Activated T-helper 1 cell treated with anti-CD3 and anti-CD28 coated beads, Interleukin-12 subunit alpha, Interleukin-12 subunit beta, Interleukin-2, Interleukin-4 antibody, amounts not matched to agents 30 ng/mL and 10 ng/mL and 1 ng/mL, durations not matched to agents 14 hours and 24 hours and 36 hours (primary cell): ENCODE measurements around the gene EHBP1. TPM values are rescaled to one million over a fixed set of nuclear protein-coding genes. Genes with fewer than 3 reads are reported as not detected.

Source experiments
- DNase-seq: peaks from one replicate; pipeline ENCODE4 v3.0.0; 2021; ENCODE audit warnings: low spot score
- H3K27ac Mint-ChIP-seq: one replicate; pipeline ENCODE4 v1.8.0; 2021; ENCODE audit warnings: mild to moderate bottlenecking, mixed read lengths
- H3K27me3 Mint-ChIP-seq: one replicate; pipeline ENCODE4 v1.8.0; 2022; ENCODE audit warnings: mild to moderate bottlenecking, moderate library complexity, mixed read lengths; ENCODE audit not compliant: insufficient read depth
- H3K36me3 Mint-ChIP-seq: one replicate; pipeline ENCODE4 v1.8.0; 2021; ENCODE audit warnings: low read depth, mixed read lengths
- H3K4me1 Mint-ChIP-seq: one replicate; pipeline ENCODE4 v1.8.0; 2021; ENCODE audit warnings: low read depth, mixed read lengths
- H3K4me3 Mint-ChIP-seq: one replicate; pipeline ENCODE4 v1.8.0; 2021; ENCODE audit warnings: mild to moderate bottlenecking, moderate library complexity, mixed read lengths
- H3K9me3 Mint-ChIP-seq: one replicate; pipeline ENCODE4 v1.8.0; 2021; ENCODE audit warnings: mixed read lengths
- intact Hi-C: fragments of 100-400 bp; cut with micrococcal nuclease; formaldehyde crosslinking; loops from one replicate; pipeline ENCODE4 v1.15.1; 2024
- total RNA-seq: library from RNA; stranded (reverse); gene quantifications from 2 replicates; pipeline ENCODE4 v1.2.3, GENCODE V29; 2022

EHBP1 gene
- total RNA-seq, 1 donor from 2014 or later, result 23.7 TPM

DNA sequence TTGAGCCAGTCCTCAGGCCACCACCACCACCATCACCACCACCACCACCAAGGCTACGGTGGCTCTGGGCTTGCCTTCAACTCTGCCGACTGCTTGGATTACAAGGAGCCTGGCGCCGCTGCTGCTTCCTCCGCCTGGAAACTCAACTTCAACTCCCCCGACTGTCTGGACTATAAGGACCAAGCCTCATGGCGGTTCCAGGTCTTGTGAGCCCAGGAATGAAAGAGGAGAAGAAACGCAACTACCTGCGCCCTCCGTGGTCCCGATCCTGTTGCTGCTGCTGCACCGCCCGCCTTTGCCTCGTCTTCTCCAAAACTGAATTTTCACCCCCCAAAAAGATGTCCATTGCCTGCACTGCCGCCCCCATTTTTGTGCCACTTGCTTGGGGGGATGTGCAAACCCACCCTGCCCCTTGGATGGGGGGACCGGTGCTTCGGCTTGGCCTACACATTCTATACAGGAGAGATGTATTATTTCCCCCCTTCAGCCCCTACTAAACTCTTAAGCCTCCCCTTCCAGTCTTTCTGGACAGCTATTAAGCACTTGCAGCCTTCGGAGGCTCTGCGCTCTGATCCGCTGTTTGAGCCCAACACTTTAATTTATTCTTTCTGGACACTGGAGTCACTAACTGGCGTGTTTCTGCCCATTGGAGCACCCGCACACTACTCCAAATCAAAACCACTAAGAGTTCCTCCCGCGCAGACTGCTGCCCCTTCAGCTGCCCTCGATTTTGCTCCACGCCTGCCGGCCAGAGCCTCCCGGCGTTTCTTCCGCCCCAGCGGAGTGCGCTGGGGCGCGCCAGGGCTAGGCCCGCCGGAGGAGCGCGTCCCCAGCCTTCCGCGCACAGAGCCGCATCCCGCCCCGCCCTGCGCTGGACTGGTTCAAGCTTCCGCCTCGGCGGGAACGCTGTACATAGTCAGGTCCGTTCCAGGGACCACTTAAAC, 350.9 kb downstream of the EHBP1 start:
- H3K9me3 Mint-ChIP-seq, result peaks cover 4% of the 10 kb centered on the region
- intact Hi-C loops, result no loop called here
- peaks cover 74% of the 10 kb centered on the region for H3K27me3 Mint-ChIP-seq
- DNase-seq, result no peak
- peaks cover 46% of the 10 kb centered on the region for H3K4me1 Mint-ChIP-seq
- H3K4me3 Mint-ChIP-seq, result peak overlapping the region; percentile 59
- peaks cover 9% of the 10 kb centered on the region for H3K36me3 Mint-ChIP-seq
- H3K27ac Mint-ChIP-seq, result peak overlapping the region; percentile 77

DNA sequence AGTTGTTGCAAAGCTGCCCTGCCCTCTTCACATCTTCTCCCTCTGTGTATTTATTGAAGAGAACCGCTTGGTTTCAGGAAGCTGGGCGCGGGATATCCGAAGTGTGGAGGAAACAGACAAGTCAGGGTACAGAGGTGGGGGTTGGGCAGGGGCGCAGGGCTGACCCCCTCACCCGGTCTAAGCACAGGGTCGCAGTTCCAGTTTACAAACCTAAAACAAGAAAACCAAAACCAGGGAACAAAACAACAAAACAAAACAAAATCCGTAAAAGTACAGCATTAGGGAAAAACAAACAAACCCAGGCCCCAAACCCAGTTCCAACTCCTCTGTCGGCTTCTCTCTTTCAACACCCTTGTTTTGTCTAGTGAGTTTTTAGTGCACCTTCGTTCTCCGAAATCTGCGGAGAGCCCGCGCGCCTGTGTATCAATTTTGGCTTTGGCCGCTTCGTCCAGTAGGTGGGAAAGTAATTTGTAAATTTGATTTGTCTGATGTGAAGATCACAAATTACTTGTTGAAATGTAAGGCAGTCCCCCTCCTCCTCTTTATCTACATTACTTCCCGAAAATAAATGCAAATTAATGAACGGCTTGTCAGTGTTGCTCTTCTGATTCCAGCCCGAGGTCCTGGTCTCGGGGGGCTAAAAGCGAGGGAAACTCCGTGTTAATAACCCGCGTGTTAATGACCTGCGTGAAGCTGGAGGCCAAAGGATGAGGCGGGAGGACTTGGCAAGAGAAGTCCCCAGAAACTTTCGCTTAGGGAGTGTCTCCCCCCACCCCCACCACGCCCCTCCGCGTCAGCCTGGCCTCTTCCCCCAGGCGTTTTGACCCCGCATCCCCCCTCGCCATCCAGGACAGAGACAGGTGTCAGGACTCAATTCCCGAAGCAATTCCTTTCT, 352.0 kb downstream of the EHBP1 start:
- intact Hi-C loops, result no loop called here
- Mint-ChIP-seq H3K4me3 (peak overlapping the region; percentile 61), H3K27me3 (peaks cover 79% of the 10 kb centered on the region), H3K4me1 (peaks cover 46% of the 10 kb centered on the region), H3K36me3 (peaks cover 9% of the 10 kb centered on the region), H3K27ac (peak overlapping the region; percentile 23), H3K9me3 (peaks cover 4% of the 10 kb centered on the region)
- DNase-seq, result no peak

DNA sequence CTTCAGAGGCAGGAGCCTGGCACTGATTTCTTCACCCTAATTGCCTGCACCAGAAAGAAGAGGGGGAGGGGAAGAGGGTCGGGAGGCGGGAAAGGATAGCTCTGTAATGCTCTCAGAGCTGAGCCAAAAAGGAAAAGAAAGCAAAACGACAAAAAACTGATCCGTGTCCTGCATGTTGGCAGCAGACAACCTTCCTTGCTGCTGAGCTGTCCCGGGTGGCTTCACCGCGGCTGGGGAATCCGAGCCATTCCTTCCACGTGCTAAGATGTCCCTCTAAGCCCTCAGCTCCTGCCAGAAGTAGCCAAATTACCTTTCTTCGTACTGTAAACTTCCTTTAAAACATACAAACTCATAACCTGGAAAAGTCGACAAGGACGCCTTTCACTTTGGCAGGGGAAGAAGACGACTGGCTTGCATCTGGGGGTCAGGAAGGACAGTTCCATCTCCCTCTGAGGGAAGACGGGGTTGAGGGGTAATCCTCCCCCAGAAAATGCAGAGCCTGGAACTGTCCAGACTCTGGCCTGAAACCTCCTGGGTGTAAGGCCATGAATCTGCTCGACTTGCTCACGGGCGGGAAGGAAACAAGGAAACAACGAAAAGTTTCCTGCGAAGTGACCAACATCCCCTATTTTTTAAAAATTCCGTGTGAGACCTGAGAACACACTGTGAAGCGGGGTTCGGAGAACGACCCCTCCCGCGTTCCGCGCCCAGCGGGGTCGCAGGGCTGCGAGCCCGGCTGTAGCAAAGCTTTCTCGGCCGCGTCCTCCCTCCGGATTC, 352.8 kb downstream of the EHBP1 start:
- Mint-ChIP-seq H3K4me1 (peaks cover 46% of the 10 kb centered on the region), H3K4me3 (peak overlapping the region; percentile 61), H3K36me3 (peaks cover 9% of the 10 kb centered on the region), H3K27ac (peak overlapping the region; percentile 74), H3K9me3 (peaks cover 4% of the 10 kb centered on the region), H3K27me3 (peaks cover 78% of the 10 kb centered on the region)
- DNase-seq, result no peak
- intact Hi-C loops, result no loop called here

DNA sequence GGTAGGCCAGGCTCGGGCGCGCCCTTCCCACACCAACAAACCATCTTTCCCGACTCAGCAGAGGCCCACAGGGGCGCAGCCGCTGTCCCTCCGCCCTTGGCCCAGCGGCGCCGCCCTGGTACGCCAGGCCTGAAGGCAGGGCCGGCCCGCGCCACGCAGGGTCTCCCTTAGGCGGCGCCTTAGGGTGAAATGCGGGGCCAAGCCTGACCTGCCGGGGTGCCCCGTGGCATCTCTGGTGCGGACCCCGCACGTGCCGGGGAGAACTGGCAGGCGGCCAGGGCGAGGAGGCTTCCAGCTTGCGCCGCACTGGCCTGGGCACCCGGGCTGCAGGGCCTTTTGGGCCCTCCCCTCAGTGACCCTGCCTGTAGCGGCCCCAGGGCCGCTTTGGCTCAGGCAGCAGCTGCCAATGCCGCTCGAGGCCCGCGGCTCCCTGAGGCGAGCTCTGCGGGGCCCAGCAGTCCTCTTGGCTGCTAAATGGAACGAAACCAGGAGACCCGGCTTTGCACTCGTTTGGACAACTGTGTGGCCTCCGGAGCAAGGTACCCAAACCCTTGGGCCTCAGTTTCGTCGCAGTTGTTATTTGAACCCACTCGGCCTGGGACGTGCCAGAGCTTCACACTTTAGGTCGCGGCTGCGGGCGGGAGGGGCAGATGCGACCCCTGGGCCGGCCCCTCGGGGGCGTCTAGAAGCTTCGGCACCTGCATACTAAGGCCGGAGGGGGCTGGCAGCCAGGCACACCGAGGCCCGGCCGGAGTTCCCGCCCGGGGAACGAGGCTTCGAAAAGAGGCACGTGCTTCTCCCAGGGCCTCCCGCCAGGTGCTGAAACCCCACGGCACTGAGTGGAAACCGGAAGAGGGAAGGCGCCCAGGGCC, 353.6 kb downstream of the EHBP1 start:
- Mint-ChIP-seq H3K4me1 (peaks cover 43% of the 10 kb centered on the region), H3K4me3 (no peak overlapping the region), H3K27me3 (peaks cover 75% of the 10 kb centered on the region), H3K27ac (no peak overlapping the region), H3K36me3 (peaks cover 9% of the 10 kb centered on the region), H3K9me3 (peaks cover 4% of the 10 kb centered on the region)
- intact Hi-C loops, result no loop called here
- no peak for DNase-seq

DNA sequence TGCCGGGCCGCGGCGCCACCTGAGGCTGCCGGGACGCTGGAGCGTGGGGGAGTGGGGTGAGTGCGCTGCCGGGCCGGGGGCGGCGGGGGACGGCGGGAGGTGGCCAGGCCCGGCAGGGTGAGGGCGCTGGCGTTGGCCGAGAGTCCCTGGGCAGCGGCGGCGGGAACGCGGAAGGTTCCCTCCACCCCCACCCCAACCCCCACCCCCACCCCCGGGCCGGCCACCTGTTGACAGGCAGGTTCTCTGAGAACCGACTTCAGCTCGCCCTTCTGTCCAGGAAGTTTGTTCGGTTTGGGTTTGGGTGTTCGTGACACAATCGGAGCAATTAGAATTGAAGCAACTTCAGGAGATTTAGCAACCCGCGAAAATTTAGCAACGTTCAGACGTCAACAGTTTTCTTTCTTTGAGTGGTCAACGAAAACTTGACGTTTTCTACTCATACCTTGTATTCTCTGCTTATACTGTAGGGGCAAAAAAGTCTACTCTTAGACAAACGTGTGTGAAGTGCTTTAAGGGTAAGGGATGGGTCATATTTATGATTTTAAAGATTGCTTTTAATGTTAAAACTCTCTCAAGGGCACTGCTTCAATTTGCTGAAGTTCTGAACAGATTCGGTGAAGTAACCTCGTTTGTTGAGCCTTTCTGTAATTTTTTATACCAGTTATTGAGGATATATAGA, 354.4 kb downstream of the EHBP1 start:
- peaks cover 35% of the 10 kb centered on the region for H3K4me1 Mint-ChIP-seq

DNA sequence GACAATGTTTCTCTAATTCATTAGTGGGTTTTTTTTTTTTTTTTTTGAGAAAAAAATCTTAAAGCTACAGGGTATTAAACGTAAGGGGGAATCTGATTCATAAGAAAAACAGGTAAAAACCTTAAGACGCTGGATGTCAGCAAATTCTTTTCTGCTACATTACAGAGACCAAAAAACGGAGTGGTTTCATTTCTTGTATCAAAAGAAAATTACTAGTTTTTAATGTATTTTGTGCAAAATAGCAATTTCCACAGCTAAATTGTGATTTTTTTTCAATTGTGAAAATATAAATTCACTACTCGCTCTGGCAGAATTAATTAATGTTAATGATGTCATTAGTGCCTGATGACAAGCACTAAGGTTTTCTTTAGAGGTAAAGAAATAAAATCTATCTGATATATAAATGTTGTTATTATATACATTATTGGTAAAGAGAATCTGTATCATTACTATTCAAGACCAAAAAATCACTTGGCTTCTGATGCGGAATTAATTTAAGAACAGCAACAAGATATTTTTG, 355.0 kb downstream of the EHBP1 start:
- peaks cover 67% of the 10 kb centered on the region for H3K27me3 Mint-ChIP-seq

More for the DNA sequence above, 354.4 kb downstream of the EHBP1 start:
- peak overlapping the region; percentile 56 for H3K4me3 Mint-ChIP-seq
- intact Hi-C loops, result loop anchor here (1.0 to 5.0 kb wide), 2 partner anchors 9 to 362 kb away; no protein-coding TSS in a partner anchor
- peaks cover 9% of the 10 kb centered on the region for H3K36me3 Mint-ChIP-seq
- no peak for DNase-seq
- peaks cover 71% of the 10 kb centered on the region for H3K27me3 Mint-ChIP-seq
- H3K27ac Mint-ChIP-seq, result peak overlapping the region; percentile 68
- peaks cover 4% of the 10 kb centered on the region for H3K9me3 Mint-ChIP-seq

DNA sequence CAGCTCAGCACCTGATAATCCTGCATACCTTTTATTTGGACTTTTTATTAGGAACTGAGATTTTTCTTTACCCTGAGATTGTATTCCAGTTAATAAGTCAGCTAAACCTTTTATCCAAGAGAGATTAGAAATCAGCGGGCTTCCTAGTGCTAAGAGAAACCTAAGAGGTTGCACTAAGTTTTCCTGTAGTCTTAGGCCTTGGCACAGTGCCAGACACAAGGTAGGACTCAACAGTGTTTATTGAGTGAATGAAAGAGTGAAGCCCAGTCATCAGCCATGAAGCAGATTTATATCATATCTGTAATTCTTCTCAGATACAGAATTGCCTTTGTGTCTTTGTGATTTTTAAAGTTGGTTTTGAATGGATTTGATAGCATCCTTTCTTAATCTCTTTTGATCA, 358.7 kb downstream of the EHBP1 start:
- Mint-ChIP-seq H3K27ac (no peak overlapping the region), H3K4me3 (no peak overlapping the region), H3K36me3 (peaks cover 3% of the 10 kb centered on the region), H3K9me3 (peaks cover 4% of the 10 kb centered on the region), H3K27me3 (peaks cover 42% of the 10 kb centered on the region), H3K4me1 (peaks cover 7% of the 10 kb centered on the region)
- DNase-seq, result no peak
- intact Hi-C loops, result loop anchor here (2.0 to 5.0 kb wide), 2 partner anchors 13 to 358 kb away; partner anchors contain the start of gene OTX1

More for the DNA sequence above, 355.0 kb downstream of the EHBP1 start:
- Mint-ChIP-seq H3K27ac (no peak overlapping the region), H3K36me3 (peaks cover 9% of the 10 kb centered on the region), H3K4me1 (peaks cover 33% of the 10 kb centered on the region), H3K4me3 (no peak overlapping the region), H3K9me3 (peaks cover 4% of the 10 kb centered on the region)
- intact Hi-C loops, result loop anchor here (1.0 to 5.0 kb wide), 2 partner anchors 9 to 362 kb away; no protein-coding TSS in a partner anchor
- DNase-seq, result no peak

DNA sequence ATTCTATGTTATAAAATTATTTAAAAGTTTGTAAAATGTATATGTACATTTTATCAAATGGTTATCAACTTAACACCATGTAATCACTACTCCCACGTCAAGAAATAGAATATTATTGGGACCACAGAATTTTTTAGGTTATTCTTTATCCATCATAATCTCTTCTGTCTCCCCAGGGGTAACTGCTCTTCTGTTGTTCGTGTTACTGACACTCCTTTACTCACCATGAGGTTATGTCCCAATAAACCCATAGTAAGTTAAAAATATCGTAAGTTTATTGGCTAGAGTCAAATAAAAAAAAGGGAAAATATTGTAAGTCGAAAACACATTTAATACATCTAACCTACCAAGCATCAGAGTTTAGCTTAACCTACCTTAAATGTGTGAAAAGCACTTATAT, 359.1 kb downstream of the EHBP1 start:
- intact Hi-C loops, result loop anchor here (2.0 to 5.0 kb wide), 2 partner anchors 14 to 358 kb away; partner anchors contain the start of gene OTX1
- H3K36me3 Mint-ChIP-seq, result peaks cover 3% of the 10 kb centered on the region
- H3K27me3 Mint-ChIP-seq, result peaks cover 42% of the 10 kb centered on the region
- H3K4me1 Mint-ChIP-seq, result peaks cover 7% of the 10 kb centered on the region
- H3K9me3 Mint-ChIP-seq, result peaks cover 4% of the 10 kb centered on the region
- no peak overlapping the region for H3K27ac Mint-ChIP-seq
- no peak overlapping the region for H3K4me3 Mint-ChIP-seq
- DNase-seq, result no peak

DNA sequence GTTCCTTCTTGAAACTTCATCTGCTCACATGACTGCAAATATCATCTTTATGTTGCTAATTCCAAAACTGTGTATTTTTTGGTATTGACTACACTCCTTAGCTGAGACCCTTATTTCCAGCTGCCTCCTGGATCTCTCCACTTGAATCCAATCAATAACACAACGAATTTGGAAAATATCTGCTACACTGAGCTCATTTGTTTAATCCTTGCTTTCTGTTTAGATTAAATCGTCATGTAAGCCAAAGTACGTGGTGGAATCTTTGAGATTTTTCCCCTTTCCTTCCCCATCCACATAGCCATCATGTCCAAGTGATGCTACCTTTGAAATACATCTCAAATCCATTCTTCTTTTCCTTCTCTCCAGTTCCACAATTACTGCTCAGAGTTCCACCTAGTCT, 360.8 kb downstream of the EHBP1 start:
- intact Hi-C loops, result no loop called here
- no peaks in the 10 kb centered on the region for H3K4me1 Mint-ChIP-seq
- no peak overlapping the region for H3K27ac Mint-ChIP-seq
- H3K36me3 Mint-ChIP-seq, result no peaks in the 10 kb centered on the region
- H3K4me3 Mint-ChIP-seq, result no peak overlapping the region
- DNase-seq, result no peak
- H3K9me3 Mint-ChIP-seq, result no peaks in the 10 kb centered on the region
- H3K27me3 Mint-ChIP-seq, result peaks cover 31% of the 10 kb centered on the region

DNA sequence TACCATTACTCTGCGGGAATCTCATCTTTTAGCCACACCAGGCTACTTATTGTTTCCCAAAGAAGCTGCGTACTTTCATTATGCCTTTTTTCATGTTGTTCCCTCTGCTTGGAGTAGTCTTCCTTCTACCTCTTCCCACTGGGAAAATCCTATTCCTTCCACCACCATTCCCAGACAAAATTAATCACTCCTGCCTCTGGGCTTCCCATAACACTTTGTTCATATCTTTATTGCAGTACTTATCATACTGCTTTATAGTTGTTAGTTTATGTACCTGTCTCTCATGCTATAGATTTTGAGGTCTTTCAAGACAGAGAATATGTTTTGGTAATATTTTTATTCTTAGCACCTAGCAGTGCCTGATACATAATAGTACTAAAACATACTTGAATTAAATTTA, 361.3 kb downstream of the EHBP1 start:
- H3K27ac Mint-ChIP-seq, result no peak overlapping the region
- no peak for DNase-seq
- H3K36me3 Mint-ChIP-seq, result no peaks in the 10 kb centered on the region
- H3K4me3 Mint-ChIP-seq, result no peak overlapping the region
- H3K27me3 Mint-ChIP-seq, result peaks cover 27% of the 10 kb centered on the region
- H3K4me1 Mint-ChIP-seq, result no peaks in the 10 kb centered on the region
- no peaks in the 10 kb centered on the region for H3K9me3 Mint-ChIP-seq
- intact Hi-C loops, result no loop called here

DNA sequence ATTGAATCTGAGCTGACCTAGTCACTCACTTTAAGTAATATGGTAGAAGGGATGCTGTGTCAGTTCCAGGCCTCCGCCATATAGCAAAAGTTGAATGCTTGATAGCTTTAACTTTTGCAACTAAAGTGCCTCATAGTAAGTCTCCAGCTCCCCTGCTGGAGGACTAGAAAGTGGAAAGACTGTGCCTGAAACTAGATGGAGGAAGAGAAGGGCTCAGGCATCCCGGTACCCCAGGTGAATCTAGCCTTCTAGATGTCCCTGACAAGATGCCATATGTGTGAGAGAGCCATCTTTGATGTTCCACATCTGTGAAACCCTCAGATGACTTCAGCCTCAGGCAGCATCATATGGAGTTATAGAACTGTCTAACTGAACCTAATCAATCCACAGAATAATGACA, 366.2 kb downstream of the EHBP1 start:
- H3K4me3 Mint-ChIP-seq, result no peak overlapping the region
- no peak overlapping the region for H3K27ac Mint-ChIP-seq
- intact Hi-C loops, result no loop called here
- no peak for DNase-seq
- peaks cover 5% of the 10 kb centered on the region for H3K27me3 Mint-ChIP-seq
- H3K36me3 Mint-ChIP-seq, result no peaks in the 10 kb centered on the region
- H3K9me3 Mint-ChIP-seq, result no peaks in the 10 kb centered on the region
- no peaks in the 10 kb centered on the region for H3K4me1 Mint-ChIP-seq
